ENCODE results near the gene JMJD8.

The JMJD8 gene

GRCh38 chr16:721765-722540 is 37.8 kb upstream of the JMJD8 start:
- no peak for DNase-seq

- peak; percentile 44 to 65 for DNase-seq
Observed at GRCh38 chr16:720990-721764, 37.0 kb upstream of the JMJD8 start, which contains the start of gene ANTKMT. TSS of gene ANTKMT (plus strand) at chr16:721146. CDS start at chr16:721275, 129 bp downstream.

GRCh38 chr16:720447-720989 is 36.4 kb upstream of the JMJD8 start:
- peak; percentile 31 to 35 for DNase-seq

GRCh38 chr16:719815-720446 is 35.8 kb upstream of the JMJD8 start:
- DNase-seq: no peak

GRCh38 chr16:718922-719321 is 34.8 kb upstream of the JMJD8 start:
- no peak for DNase-seq

GRCh38 chr16:718389-718788 is 34.3 kb upstream of the JMJD8 start:
- DNase-seq: no peak

- no peak for DNase-seq
Observed at GRCh38 chr16:717450-718245, 33.5 kb upstream of the JMJD8 start.

GRCh38 chr16:716768-717325 is 32.7 kb upstream of the JMJD8 start:
- no peak for DNase-seq

GRCh38 chr16:716200-716568 is 32.0 kb upstream of the JMJD8 start:
- no peak for DNase-seq

- no peak for DNase-seq
Observed at GRCh38 chr16:715477-716199, 31.5 kb upstream of the JMJD8 start.

GRCh38 chr16:714558-715476 is 30.7 kb upstream of the JMJD8 start, which contains the start of gene METRN:
TSS of gene METRN (plus strand) at chr16:715118. CDS start at chr16:715290, 172 bp downstream.
- DNase-seq: peak; percentile 89 to 90

GRCh38 chr16:714079-714478 is 29.9 kb upstream of the JMJD8 start:
- DNase-seq: no peak

GRCh38 chr16:712740-713250 is 28.7 kb upstream of the JMJD8 start:
- DNase-seq: peak; percentile 36 to 53

- DNase-seq: peak; percentile 75 to 79
Observed at GRCh38 chr16:711548-712320, 27.6 kb upstream of the JMJD8 start.

- no peak for DNase-seq
Observed at GRCh38 chr16:711084-711483, 26.9 kb upstream of the JMJD8 start.

- DNase-seq: no peak
Observed at GRCh38 chr16:710500-711075, 26.5 kb upstream of the JMJD8 start.

- no peak for DNase-seq
Observed at GRCh38 chr16:709566-710499, 25.7 kb upstream of the JMJD8 start.

GRCh38 chr16:708959-709358 is 24.8 kb upstream of the JMJD8 start:
- no peak for DNase-seq
